ENCODE results near the gene JMJD7.

GRCh38 chr15:41847981-41848380 lies 20.1 kb downstream of the JMJD7 start:
- no peak for TF ChIP-seq CTCF (IDR thresholded peaks at IDR 0.05)
- TF ChIP-seq POLR2A (IDR thresholded peaks at IDR 0.05) = no peak

All from breast epithelium (tissue), 3 donors.